Astrocyte (in vitro differentiated cells and primary cell): ENCODE results near the gene NLRP7. TPM values are rescaled to one million over a fixed set of nuclear protein-coding genes. Genes with fewer than 3 reads are reported as not detected.
A peak's percentile ranks its signal among the peaks of the same experiment; 100 is the strongest.
"Not testable (repeated sequence)": the region's sequence is repeated elsewhere in the genome, so short reads cannot be mapped to it uniquely, and the experiment has no call there.

Experiments used
- DNase-seq: peaks from one replicate; pipeline ENCODE4 v3.0.0-alpha.2; 2010; ENCODE audit warnings: low read depth
- FAIRE-seq: peaks from 2 replicates; lab custom pipeline; 2011; peaks lifted over from hg19 to GRCh38; lab: Jason Lieb, UNC
- H2AFZ ChIP-seq: 2 replicates; pipeline ENCODE4 v1.6.0; 2012; ENCODE audit warnings: low read depth, low read length, inconsistent platforms
- H3K27ac ChIP-seq: 2 replicates; pipeline ENCODE4 v1.5.1; 2011; ENCODE audit warnings: low read depth, low read length, inconsistent platforms
- H3K27me3 ChIP-seq: 2 replicates; pipeline ENCODE4 v1.6.0; 2011; ENCODE audit warnings: low read length, inconsistent platforms; ENCODE audit not compliant: insufficient read depth
- H3K36me3 ChIP-seq: 2 replicates; pipeline ENCODE4 v1.5.1; 2011; ENCODE audit warnings: low read length, inconsistent platforms; ENCODE audit not compliant: insufficient read depth
- H3K4me1 ChIP-seq: 2 replicates; pipeline ENCODE4 v1.5.1; 2011; ENCODE audit warnings: low read length, inconsistent platforms; ENCODE audit not compliant: insufficient read depth
- H3K4me2 ChIP-seq: 2 replicates; pipeline ENCODE4 v1.6.0; 2012; ENCODE audit warnings: low read length, inconsistent platforms
- H3K4me3 ChIP-seq: 2 replicates; pipeline ENCODE4 v1.5.1; 2011; ENCODE audit warnings: low read depth, mild to moderate bottlenecking, low read length, inconsistent platforms; ENCODE audit not compliant: insufficient read depth
- H3K79me2 ChIP-seq: 2 replicates; pipeline ENCODE4 v1.6.0; 2012; ENCODE audit warnings: mild to moderate bottlenecking, low read length, inconsistent platforms; ENCODE audit not compliant: insufficient read depth
- H3K9ac ChIP-seq: 2 replicates; pipeline ENCODE4 v1.6.0; 2012; ENCODE audit warnings: mild to moderate bottlenecking, low read length, inconsistent platforms
- H3K9me3 ChIP-seq: 2 replicates; pipeline ENCODE4 v1.5.1; 2012; ENCODE audit warnings: low read depth, mild to moderate bottlenecking, low read length, inconsistent platforms; ENCODE audit not compliant: insufficient read depth
- H4K20me1 ChIP-seq: 2 replicates; pipeline ENCODE4 v1.6.0; 2012; ENCODE audit warnings: low read length, inconsistent platforms; ENCODE audit not compliant: insufficient read depth
- H3K27ac Mint-ChIP-seq: one replicate; pipeline ENCODE4 v1.8.0; 2021; ENCODE audit warnings: mild to moderate bottlenecking, mixed read lengths; ENCODE audit not compliant: unreplicated experiment
- H3K27me3 Mint-ChIP-seq: one replicate; pipeline ENCODE4 v1.8.0; 2021; ENCODE audit warnings: low read depth, mixed read lengths; ENCODE audit not compliant: unreplicated experiment
- H3K36me3 Mint-ChIP-seq: one replicate; pipeline ENCODE4 v1.8.0; 2021; ENCODE audit warnings: low read depth, mixed read lengths; ENCODE audit not compliant: unreplicated experiment
- H3K4me1 Mint-ChIP-seq: one replicate; pipeline ENCODE4 v1.8.0; 2021; ENCODE audit warnings: low read depth, mixed read lengths; ENCODE audit not compliant: unreplicated experiment
- H3K4me3 Mint-ChIP-seq: one replicate; pipeline ENCODE4 v1.8.0; 2021; ENCODE audit warnings: mild to moderate bottlenecking, moderate library complexity, mixed read lengths; ENCODE audit not compliant: unreplicated experiment
- H3K9me3 Mint-ChIP-seq: one replicate; pipeline ENCODE4 v1.8.0; 2021; ENCODE audit warnings: mild to moderate bottlenecking, mixed read lengths; ENCODE audit not compliant: unreplicated experiment
- CTCF ChIP-seq: IDR thresholded peaks from 2 replicates; pipeline ENCODE4 v1.5.1; 2011; ENCODE audit warnings: low read depth, mild to moderate bottlenecking, inconsistent platforms, low read length, moderate library complexity; ENCODE audit not compliant: insufficient read depth
- EZH2 ChIP-seq: IDR thresholded peaks from 2 replicates; pipeline ENCODE4 v1.6.1; 2012; ENCODE audit warnings: mild to moderate bottlenecking, low read length, inconsistent platforms; ENCODE audit not compliant: insufficient read depth
- total RNA-seq: library from RNA; stranded (reverse); gene quantifications from 2 replicates; pipeline ENCODE4 v1.2.1, GENCODE V29; 2021

Gene NLRP7
- total RNA-seq, 1 donor from 2014 or later = not detected

GRCh38 chr19:54955376-54955775 is 8.0 kb upstream of the NLRP7 start:
- H3K4me1 ChIP-seq = no peaks in the 10 kb centered on the region
- H3K36me3 Mint-ChIP-seq = no peaks in the 10 kb centered on the region
- no peak overlapping the region for H3K27ac ChIP-seq
- H3K4me2 ChIP-seq = no peak overlapping the region
- no peak for FAIRE-seq
- H4K20me1 ChIP-seq = no peaks in the 10 kb centered on the region
- no peaks in the 10 kb centered on the region for H3K79me2 ChIP-seq
- H3K4me3 ChIP-seq = no peak overlapping the region
- H3K4me3 Mint-ChIP-seq = no peak overlapping the region
- DNase-seq = peak; percentile 75
- TF ChIP-seq EZH2 (no peak), CTCF (no peak)
- no peak overlapping the region for H3K27ac Mint-ChIP-seq
- H3K27me3 ChIP-seq = no peaks in the 10 kb centered on the region
- peaks cover 2% of the 10 kb centered on the region for H3K9me3 ChIP-seq
- peaks cover 3% of the 10 kb centered on the region for H3K4me1 Mint-ChIP-seq
- peaks cover 6% of the 10 kb centered on the region for H3K9me3 Mint-ChIP-seq
- H2AFZ ChIP-seq = no peak overlapping the region
- H3K27me3 Mint-ChIP-seq = peaks cover 3% of the 10 kb centered on the region
- no peaks in the 10 kb centered on the region for H3K36me3 ChIP-seq
- no peak overlapping the region for H3K9ac ChIP-seq

GRCh38 chr19:54953345-54953713 is 6.0 kb upstream of the NLRP7 start:
- not testable (repeated sequence) for H3K4me3 Mint-ChIP-seq, DNase-seq, H3K27me3 ChIP-seq, H3K36me3 ChIP-seq, H3K4me2 ChIP-seq, H3K4me1 Mint-ChIP-seq, H2AFZ ChIP-seq, H4K20me1 ChIP-seq, FAIRE-seq, H3K27me3 Mint-ChIP-seq, H3K36me3 Mint-ChIP-seq, H3K9me3 Mint-ChIP-seq, H3K9me3 ChIP-seq, H3K79me2 ChIP-seq, H3K4me1 ChIP-seq, H3K4me3 ChIP-seq
- H3K27ac ChIP-seq = peak overlapping the region; percentile 85
- H3K9ac ChIP-seq = peak overlapping the region; percentile 77
- peak overlapping the region; percentile 62 for H3K27ac Mint-ChIP-seq

- peaks cover 2% of the 10 kb centered on the region for H3K9me3 ChIP-seq
- H3K4me3 Mint-ChIP-seq = no peak overlapping the region
Measured at GRCh38 chr19:54952591-54953344, 5.4 kb upstream of the NLRP7 start.

GRCh38 chr19:54950580-54950979 is 3.2 kb upstream of the NLRP7 start:
- not testable (repeated sequence) for H4K20me1 ChIP-seq, DNase-seq, H3K9me3 Mint-ChIP-seq, H3K4me3 Mint-ChIP-seq, H3K4me1 Mint-ChIP-seq, H3K36me3 ChIP-seq, H3K27me3 Mint-ChIP-seq, H3K9ac ChIP-seq, H3K9me3 ChIP-seq, H2AFZ ChIP-seq, H3K4me3 ChIP-seq, H3K27me3 ChIP-seq, H3K79me2 ChIP-seq, H3K36me3 Mint-ChIP-seq, H3K4me2 ChIP-seq, H3K27ac Mint-ChIP-seq, FAIRE-seq, H3K4me1 ChIP-seq, H3K27ac ChIP-seq

More at GRCh38 chr19:54952591-54953344, 5.4 kb upstream of the NLRP7 start:
- peak; percentile 95 for DNase-seq
- H3K79me2 ChIP-seq = no peaks in the 10 kb centered on the region
- peak overlapping the region; percentile 85 for H3K27ac ChIP-seq
- no peak overlapping the region for H3K4me3 ChIP-seq
- Mint-ChIP-seq H3K27ac (peak overlapping the region; percentile 62), H3K4me1 (peaks cover 3% of the 10 kb centered on the region), H3K36me3 (no peaks in the 10 kb centered on the region), H3K27me3 (peaks cover 3% of the 10 kb centered on the region), H3K9me3 (peaks cover 2% of the 10 kb centered on the region)
- H3K36me3 ChIP-seq = no peaks in the 10 kb centered on the region
- TF ChIP-seq EZH2 (no peak), CTCF (no peak)
- no peaks in the 10 kb centered on the region for H3K27me3 ChIP-seq
- no peaks in the 10 kb centered on the region for H4K20me1 ChIP-seq
- no peak overlapping the region for H2AFZ ChIP-seq
- H3K4me2 ChIP-seq = peak overlapping the region; percentile 22
- H3K4me1 ChIP-seq = no peaks in the 10 kb centered on the region
- FAIRE-seq = no peak
- H3K9ac ChIP-seq = peak overlapping the region; percentile 77
